ENCODE results near the gene LAMC2. TPM values are rescaled to one million over a fixed set of nuclear protein-coding genes. Genes with fewer than 3 reads are reported as not detected.
"Not testable (repeated sequence)": the region's sequence is repeated elsewhere in the genome, so short reads cannot be mapped to it uniquely, and the experiment has no call there.

Gene LAMC2
- 0.03 TPM in 1 of 2 replicates, not detected in the other for polyA plus RNA-seq (2014; cell fraction: cytosol; rRNA removed)
- not detected in 2 replicates for polyA plus RNA-seq (2014; cell fraction: nucleus; rRNA removed)

- DNase-seq (ENCODE audit: low spot score): no peak
These were observed at the start of gene LAMC2 for GRCh38 chr1:183185941-183186490. LAMC2 (plus strand) TSS chr1:183186264; CDS start chr1:183186353, 89 bp downstream.

DNA sequence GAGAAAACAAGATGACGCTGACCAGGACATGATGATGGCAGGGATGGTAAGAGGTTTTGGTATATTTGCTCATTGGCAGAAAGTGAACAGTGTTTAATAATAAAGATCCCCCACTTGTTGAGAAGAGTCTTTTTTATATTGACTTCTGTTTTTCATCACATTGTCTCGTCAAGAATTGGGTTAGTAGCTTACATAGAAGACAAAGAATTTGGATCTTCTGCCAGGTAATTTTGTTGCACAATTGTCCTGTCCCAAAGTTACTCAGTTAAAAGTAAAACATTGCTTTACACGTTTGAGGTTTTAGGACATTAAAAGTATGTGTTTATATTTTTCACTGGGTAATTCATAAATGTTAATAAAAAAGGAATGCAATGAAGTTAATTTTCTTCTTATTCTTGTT is 48.3 kb upstream of the LAMC2 start:
- no peak for DNase-seq (ENCODE audit: low spot score)

DNA sequence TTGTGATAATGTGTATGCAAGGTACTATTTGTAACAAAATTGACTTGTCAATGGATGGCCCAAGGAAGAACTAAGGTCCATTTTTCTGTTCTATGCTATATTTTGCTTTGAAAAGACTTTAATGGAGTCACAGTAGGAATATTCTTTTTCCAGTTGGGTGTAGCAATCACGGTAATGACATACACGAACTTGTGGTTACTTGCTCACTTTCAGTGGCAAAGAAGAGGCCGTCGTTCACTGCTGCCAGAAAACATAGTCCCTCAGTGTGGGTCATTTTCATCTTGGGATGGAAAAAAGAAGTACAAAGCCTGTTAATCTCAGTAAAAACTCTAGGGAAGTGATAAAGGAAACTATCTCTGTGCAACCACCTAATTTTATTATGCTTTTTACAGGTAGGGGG is 47.8 kb upstream of the LAMC2 start:
- no peak for DNase-seq (ENCODE audit: low spot score)

- DNase-seq (ENCODE audit: low spot score): no peak
These were observed 46.7 kb upstream of the LAMC2 start for GRCh38 chr1:183139281-183139942.

- DNase-seq (ENCODE audit: low spot score): no peak
These were observed 45.4 kb upstream of the LAMC2 start for GRCh38 chr1:183140633-183141032.

DNA sequence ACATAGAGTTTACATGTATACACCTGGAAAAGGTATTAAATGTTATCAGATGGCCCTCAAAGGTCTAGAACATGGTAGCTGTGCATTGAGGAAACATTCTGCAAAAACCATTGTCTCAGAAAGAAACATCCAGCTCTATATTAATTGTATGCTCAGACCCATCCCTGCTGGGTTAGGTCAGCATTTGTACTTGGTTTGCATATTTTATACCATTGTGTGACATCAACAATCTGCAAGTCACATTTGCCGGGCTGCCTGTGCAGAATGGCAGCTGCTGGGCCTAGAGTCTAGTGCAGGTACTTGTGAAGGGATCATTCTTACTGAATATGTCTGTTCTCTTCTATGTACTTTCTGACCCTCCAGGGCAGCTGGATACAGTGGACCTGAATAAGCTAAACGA is 43.9 kb upstream of the LAMC2 start:
- DNase-seq (ENCODE audit: low spot score): no peak

DNA sequence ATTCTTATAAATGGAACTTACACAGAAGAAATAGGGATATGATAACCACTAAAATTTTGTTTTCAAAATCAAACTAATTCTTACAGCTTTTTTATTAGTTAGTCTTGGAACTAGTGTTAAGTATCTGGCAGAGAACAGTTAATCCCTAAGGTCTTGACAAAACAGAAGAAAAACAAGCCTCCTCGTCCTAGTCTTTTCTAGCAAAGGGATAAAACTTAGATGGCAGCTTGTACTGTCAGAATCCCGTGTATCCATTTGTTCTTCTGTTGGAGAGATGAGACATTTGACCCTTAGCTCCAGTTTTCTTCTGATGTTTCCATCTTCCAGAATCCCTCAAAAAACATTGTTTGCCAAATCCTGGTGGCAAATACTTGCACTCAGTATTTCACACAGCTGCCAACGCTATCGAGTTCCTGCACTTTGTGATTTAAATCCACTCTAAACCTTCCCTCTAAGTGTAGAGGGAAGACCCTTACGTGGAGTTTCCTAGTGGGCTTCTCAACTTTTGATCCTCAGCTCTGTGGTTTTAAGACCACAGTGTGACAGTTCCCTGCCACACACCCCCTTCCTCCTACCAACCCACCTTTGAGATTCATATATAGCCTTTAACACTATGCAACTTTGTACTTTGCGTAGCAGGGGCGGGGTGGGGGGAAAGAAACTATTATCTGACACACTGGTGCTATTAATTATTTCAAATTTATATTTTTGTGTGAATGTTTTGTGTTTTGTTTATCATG is 42.3 kb upstream of the LAMC2 start:
- DNase-seq (ENCODE audit: low spot score): no peak

- DNase-seq (ENCODE audit: low spot score): no peak
These were observed 41.3 kb upstream of the LAMC2 start for GRCh38 chr1:183144752-183145151.

GRCh38 chr1:183147735-183148134 is 38.3 kb upstream of the LAMC2 start:
- DNase-seq (ENCODE audit: low spot score): no peak

- DNase-seq (ENCODE audit: low spot score): no peak
These were observed 37.5 kb upstream of the LAMC2 start for GRCh38 chr1:183148599-183148998.

DNA sequence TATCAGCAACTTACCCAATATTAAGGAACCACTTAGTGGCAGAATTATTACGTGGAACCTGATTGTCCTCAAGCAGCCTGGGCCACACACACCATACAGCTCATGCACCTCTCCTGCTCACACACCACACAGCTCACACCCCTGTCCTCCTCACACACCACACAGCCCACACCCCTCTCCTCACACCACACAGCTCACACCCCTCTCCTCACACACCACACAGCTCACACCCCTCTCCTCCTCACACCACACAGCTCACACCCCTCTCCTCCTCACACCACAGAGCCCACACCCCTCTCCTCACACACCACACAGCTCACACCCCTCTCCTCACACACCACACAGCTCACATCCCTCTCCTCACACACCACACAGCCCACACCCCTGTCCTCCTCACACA is 36.8 kb upstream of the LAMC2 start:
- DNase-seq (ENCODE audit: low spot score): no peak

DNA sequence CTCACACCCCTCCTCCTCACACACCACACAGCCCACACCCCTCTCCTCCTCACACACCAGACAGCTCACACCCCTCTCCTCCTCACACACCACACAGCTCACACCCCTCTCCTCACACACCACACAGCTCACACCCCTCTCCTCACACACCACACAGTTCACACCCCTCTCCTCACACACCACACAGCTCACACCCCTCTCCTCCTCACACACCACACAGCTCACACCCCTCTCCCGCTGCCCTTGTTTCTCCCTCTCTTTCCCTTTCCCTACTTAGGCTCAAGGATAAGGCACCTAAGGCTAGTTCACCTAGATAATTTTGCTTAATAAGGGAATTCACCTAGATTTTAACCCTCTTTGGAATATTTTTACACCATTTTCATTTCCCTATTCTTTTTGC is 36.0 kb upstream of the LAMC2 start:
- not testable (repeated sequence) for DNase-seq (ENCODE audit: low spot score)

- DNase-seq (ENCODE audit: low spot score): no peak
These were observed 35.6 kb upstream of the LAMC2 start for GRCh38 chr1:183150445-183150844.

GRCh38 chr1:183152180-183152579 is 33.9 kb upstream of the LAMC2 start:
- DNase-seq (ENCODE audit: low spot score): no peak

- DNase-seq (ENCODE audit: low spot score): no peak
These were observed 30.1 kb upstream of the LAMC2 start for GRCh38 chr1:183155939-183156338.

GRCh38 chr1:183159960-183160359 is 26.1 kb upstream of the LAMC2 start:
- no peak for DNase-seq (ENCODE audit: low spot score)

DNA sequence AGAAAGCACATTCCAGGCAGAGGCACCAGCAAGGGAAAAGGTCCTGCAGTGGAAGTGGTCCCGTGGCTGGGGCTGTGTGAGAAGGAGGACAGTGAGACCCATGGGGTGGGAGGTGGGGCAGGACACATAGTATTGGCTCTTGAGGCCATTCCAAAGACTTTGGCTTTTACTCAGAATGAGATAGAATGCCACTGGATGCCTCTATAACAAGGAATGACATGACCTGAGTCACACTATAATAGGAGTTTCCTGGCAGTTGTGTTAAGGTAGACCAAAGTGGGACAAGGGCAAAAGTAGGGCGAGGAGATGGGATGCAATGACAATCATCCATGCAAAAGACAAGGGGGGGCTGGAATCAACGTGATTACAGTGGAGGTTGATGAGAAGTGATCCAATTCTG is 24.7 kb upstream of the LAMC2 start:
- no peak for DNase-seq (ENCODE audit: low spot score)

DNA sequence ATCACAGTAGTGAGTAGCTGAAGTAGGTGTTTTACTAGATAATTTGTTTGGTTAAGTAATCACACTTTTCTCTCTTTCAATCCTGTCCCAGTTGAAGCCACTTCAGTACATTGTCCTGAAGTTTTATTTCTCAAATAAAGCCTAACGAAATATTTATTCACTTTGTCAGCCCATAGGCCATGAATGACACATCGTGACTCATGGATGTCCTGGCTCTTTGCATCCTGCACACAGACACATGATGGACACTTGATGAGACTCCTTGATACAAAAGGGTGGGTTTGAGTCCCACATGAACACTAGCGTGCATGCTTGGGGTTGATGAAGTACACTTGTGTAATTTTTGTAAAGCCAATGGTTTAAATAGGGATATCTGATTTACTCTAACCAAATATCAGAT is 22.7 kb upstream of the LAMC2 start:
- DNase-seq (ENCODE audit: low spot score): no peak

GRCh38 chr1:183164340-183164739 is 21.7 kb upstream of the LAMC2 start:
- no peak for DNase-seq (ENCODE audit: low spot score)

- DNase-seq (ENCODE audit: low spot score): no peak
These were observed 21.1 kb upstream of the LAMC2 start for GRCh38 chr1:183164963-183165362.

DNA sequence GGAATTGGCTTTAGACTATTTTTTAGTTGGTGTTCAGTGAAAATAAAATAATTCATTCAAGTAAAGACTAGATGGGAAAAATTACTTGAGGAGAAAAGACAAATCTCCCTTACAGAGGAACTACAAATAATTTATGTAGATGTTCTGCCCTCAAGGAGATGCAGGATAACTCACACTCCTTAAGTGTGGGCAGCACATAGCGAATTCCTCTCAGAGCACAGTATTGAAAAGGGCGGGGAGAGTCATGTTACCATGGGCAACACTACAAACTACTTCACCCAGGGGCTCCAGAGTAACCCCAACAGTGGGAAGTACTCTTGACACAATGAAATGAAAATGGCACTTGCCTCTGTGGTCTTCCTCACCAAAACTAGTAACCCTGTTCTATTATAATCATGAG is 20.6 kb upstream of the LAMC2 start:
- DNase-seq (ENCODE audit: low spot score): no peak

DNA sequence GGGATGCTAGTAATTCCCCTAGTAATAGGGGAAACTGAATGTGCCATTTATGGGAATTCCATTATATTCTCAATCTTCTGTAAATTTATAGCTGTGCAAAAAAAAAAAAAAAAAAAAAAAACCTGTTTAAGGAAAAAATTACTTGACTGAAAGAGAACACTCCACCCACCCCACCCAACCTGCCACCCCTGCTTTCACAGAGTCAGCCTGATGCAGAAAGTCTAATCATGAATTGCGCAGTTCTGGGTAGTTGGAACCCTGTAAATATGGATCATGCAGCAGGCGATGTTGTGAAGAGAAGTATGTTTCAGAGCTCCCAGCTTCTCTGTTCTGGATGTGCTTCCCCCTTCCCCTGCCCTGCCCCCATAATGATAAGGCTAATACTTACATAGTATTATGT is 19.6 kb upstream of the LAMC2 start:
- DNase-seq (ENCODE audit: low spot score): no peak

GRCh38 chr1:183167676-183168075 is 18.4 kb upstream of the LAMC2 start:
- DNase-seq (ENCODE audit: low spot score): no peak
